ENCODE data around the gene CNP. TPM values are rescaled to one million over a fixed set of nuclear protein-coding genes. Genes with fewer than 3 reads are reported as not detected.
"Not testable (repeated sequence)": the region's sequence is repeated elsewhere in the genome, so short reads cannot be mapped to it uniquely, and the experiment has no call there.

Gene CNP
- total RNA-seq, 2 experiments from 2014 or later: 64.9 to 66.6 TPM

DNA sequence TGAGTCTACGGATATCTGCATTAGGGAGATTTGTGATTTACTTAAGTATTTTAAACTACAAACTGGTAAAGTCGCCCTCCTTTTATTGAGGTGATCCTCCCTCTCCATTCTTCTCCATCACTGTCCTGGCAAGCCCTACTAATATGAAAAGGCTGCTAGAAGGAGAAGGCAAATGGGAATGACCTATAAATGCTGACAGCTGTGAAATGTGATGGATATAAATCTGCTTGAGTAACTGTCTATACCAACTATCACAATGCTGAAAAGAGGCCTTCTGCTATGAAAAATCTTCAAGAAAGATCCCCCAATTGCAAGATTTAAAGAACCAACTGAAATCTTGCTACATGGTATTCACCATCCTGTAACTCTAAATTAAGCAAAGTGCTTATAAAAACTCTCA, 35.1 kb downstream of the CNP start:
- Mint-ChIP-seq H3K36me3 (peaks cover 3% of the 10 kb centered on the region), H3K4me3 (no peak overlapping the region)

DNA sequence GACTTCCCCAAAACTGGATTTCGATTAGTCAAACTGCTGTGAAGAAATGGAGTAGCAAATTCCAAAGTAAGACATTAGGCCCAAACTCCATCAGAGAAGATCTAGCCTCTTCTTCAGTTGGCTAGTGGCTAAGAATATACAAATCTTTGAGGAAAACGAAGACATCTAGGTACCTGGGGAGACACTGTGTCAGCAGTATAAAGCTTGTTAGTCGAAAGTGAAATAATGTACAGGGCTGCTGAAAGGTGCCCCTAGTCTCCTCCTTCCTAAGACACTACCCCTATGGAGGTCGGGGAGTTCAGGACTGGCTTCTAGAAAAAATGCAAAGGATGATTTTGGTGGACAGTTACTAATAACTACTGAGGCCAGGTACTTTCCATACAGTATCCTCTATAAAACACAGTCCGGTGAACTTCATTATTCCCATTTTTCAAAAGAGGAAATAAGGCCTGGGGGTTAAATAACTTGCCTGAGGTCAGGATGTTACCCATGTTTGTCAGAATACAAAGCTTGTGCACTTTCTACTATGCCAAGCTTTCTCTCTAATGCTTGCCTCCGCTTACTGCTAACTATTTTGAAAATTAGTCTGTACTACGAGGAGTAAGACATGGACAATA, 35.7 kb downstream of the CNP start:
- H3K4me1 Mint-ChIP-seq: peaks cover 27% of the 10 kb centered on the region
- DNase-seq: no peak
- H3K27me3 Mint-ChIP-seq: no peaks in the 10 kb centered on the region
- peaks cover 3% of the 10 kb centered on the region for H3K36me3 Mint-ChIP-seq
- no peaks in the 10 kb centered on the region for H3K9me3 Mint-ChIP-seq
- no peak overlapping the region for H3K4me3 Mint-ChIP-seq
- no peak overlapping the region for H3K27ac Mint-ChIP-seq

More for the DNA sequence above, 35.1 kb downstream of the CNP start:
- Mint-ChIP-seq H3K27me3 (no peaks in the 10 kb centered on the region), H3K9me3 (no peaks in the 10 kb centered on the region), H3K4me1 (peaks cover 29% of the 10 kb centered on the region), H3K27ac (no peak overlapping the region)
- DNase-seq: no peak

- DNase-seq: no peak
- H3K4me1 Mint-ChIP-seq: peaks cover 27% of the 10 kb centered on the region
- H3K9me3 Mint-ChIP-seq: no peaks in the 10 kb centered on the region
- H3K27ac Mint-ChIP-seq: no peak overlapping the region
- peaks cover 3% of the 10 kb centered on the region for H3K36me3 Mint-ChIP-seq
- H3K27me3 Mint-ChIP-seq: no peaks in the 10 kb centered on the region
- H3K4me3 Mint-ChIP-seq: no peak overlapping the region
Observed at GRCh38 chr17:42002792-42003301, 36.3 kb downstream of the CNP start.

DNA sequence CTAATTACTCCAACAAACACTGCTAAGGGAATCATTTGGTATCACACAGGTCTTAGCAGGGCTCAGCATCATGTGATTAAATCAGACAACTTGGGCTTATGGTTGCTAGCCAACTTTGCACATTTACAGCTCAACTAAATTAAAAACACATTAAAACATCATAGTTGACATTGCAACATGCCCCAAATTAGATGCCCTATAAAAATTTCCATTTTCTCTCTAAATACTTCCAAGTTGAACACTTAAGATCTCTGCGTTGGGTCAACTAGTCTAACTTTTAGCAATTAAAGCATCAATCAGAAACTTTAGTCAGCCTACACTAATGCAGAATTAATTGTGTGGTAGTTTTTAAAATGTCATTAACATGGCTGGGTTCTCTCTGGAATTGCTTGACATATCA, 38.6 kb downstream of the CNP start:
- no peaks in the 10 kb centered on the region for H3K9me3 Mint-ChIP-seq
- DNase-seq: no peak
- H3K36me3 Mint-ChIP-seq: peaks cover 10% of the 10 kb centered on the region
- H3K4me3 Mint-ChIP-seq: no peak overlapping the region
- no peaks in the 10 kb centered on the region for H3K27me3 Mint-ChIP-seq
- no peak overlapping the region for H3K27ac Mint-ChIP-seq
- peaks cover 40% of the 10 kb centered on the region for H3K4me1 Mint-ChIP-seq

- peaks cover 11% of the 10 kb centered on the region for H3K36me3 Mint-ChIP-seq
- peaks cover 54% of the 10 kb centered on the region for H3K4me1 Mint-ChIP-seq
- no peak overlapping the region for H3K27ac Mint-ChIP-seq
- DNase-seq: no peak
- H3K9me3 Mint-ChIP-seq: no peaks in the 10 kb centered on the region
- no peak overlapping the region for H3K4me3 Mint-ChIP-seq
- no peaks in the 10 kb centered on the region for H3K27me3 Mint-ChIP-seq
Observed at GRCh38 chr17:42009170-42009569, 42.6 kb downstream of the CNP start.

- peaks cover 50% of the 10 kb centered on the region for H3K4me1 Mint-ChIP-seq
- H3K27ac Mint-ChIP-seq, DNase-seq, H3K4me3 Mint-ChIP-seq, H3K27me3 Mint-ChIP-seq, H3K9me3 Mint-ChIP-seq: not testable (repeated sequence)
- peaks cover 17% of the 10 kb centered on the region for H3K36me3 Mint-ChIP-seq
Observed at GRCh38 chr17:42010266-42010680, 43.7 kb downstream of the CNP start.

DNA sequence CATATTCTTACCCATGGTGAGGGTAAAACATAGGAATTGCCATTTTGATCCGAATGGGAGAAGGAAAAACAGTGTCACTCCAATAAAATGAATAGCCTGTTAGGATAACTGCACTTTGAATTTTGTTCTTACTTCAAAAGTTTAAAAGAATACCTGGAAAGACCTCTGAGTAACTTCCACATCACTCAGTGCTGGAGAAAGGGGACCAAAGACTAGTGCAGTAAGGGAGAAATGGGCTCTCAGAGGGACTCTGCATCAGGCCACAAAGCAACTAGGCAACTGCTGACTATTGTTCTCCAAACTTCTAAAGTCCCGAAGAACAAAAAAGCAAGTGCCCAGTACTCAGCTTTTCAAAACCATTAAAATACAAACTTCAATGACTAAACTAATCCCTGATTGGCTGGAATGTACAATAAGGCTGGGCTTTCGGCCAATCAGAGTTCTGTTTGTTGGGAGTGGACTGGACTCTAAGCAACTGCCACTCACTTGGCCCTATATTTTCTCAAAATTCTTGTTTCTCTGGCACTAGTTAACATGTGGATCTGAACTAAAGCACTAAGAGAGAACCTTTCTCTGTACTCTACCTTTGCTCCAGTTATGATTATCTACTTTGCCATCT, 44.4 kb downstream of the CNP start:
- no peaks in the 10 kb centered on the region for H3K27me3 Mint-ChIP-seq
- peaks cover 55% of the 10 kb centered on the region for H3K4me1 Mint-ChIP-seq

GRCh38 chr17:42012363-42012762, 45.8 kb downstream of the CNP start:
- H3K4me1 Mint-ChIP-seq: peaks cover 53% of the 10 kb centered on the region
- not testable (repeated sequence) for H3K4me3 Mint-ChIP-seq, H3K9me3 Mint-ChIP-seq, H3K27ac Mint-ChIP-seq, DNase-seq, H3K27me3 Mint-ChIP-seq
- peaks cover 34% of the 10 kb centered on the region for H3K36me3 Mint-ChIP-seq

More for the DNA sequence above, 44.4 kb downstream of the CNP start:
- no peak for DNase-seq
- Mint-ChIP-seq H3K36me3 (peaks cover 24% of the 10 kb centered on the region), H3K9me3 (no peaks in the 10 kb centered on the region), H3K4me3 (no peak overlapping the region), H3K27ac (no peak overlapping the region)

DNA sequence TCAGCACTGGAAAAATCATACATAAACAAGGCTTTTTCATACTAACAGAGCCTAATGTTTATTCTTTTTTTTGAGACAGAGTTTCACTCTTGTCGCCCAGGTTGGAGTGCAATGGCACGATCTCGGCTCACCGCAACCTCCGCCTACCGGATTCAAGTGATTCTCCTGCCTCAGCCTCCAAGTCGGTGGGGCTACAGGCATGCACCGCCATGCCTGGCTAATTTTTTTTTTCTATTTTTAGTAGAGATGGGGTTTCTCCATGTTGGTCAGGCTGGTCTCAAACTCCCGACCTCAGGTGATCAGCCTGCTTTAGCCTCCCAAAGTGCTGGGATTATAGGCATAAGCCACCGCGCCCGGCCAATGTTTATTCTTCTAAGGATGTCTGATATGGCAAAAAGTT, 47.1 kb downstream of the CNP start:
- peaks cover 34% of the 10 kb centered on the region for H3K36me3 Mint-ChIP-seq
- DNase-seq: not testable (repeated sequence)

GRCh38 chr17:42016411-42016831, 49.8 kb downstream of the CNP start:
- Mint-ChIP-seq H3K27ac (peak overlapping the region; percentile 91), H3K36me3 (peaks cover 29% of the 10 kb centered on the region), H3K4me3 (peak overlapping the region; percentile 98), H3K4me1 (peaks cover 57% of the 10 kb centered on the region), H3K9me3 (peaks cover 1% of the 10 kb centered on the region), H3K27me3 (no peaks in the 10 kb centered on the region)
- DNase-seq: no peak

More for the DNA sequence above, 47.1 kb downstream of the CNP start:
- not testable (repeated sequence) for H3K9me3 Mint-ChIP-seq, H3K27me3 Mint-ChIP-seq, H3K27ac Mint-ChIP-seq
- peaks cover 62% of the 10 kb centered on the region for H3K4me1 Mint-ChIP-seq
- H3K4me3 Mint-ChIP-seq: peak overlapping the region; percentile 0

GRCh38 chr17:42016941-42017865, 50.6 kb downstream of the CNP start, which contains the start of gene DNAJC7:
DNAJC7 (minus strand) TSS chr17:42017439; CDS start chr17:42017416, 23 bp downstream.
- Mint-ChIP-seq H3K4me1 (peaks cover 52% of the 10 kb centered on the region), H3K4me3 (peak within 1 kb of the TSS; percentile 98), H3K27ac (peak within 1 kb of the TSS; percentile 91), H3K27me3 (no peaks in the 10 kb centered on the region), H3K9me3 (peaks cover 1% of the 10 kb centered on the region), H3K36me3 (peaks cover 27% of the 10 kb centered on the region)
- peak; percentile 93 for DNase-seq

- peak overlapping the region; percentile 98 for H3K4me3 Mint-ChIP-seq
- peaks cover 47% of the 10 kb centered on the region for H3K4me1 Mint-ChIP-seq
- peaks cover 1% of the 10 kb centered on the region for H3K9me3 Mint-ChIP-seq
- no peaks in the 10 kb centered on the region for H3K27me3 Mint-ChIP-seq
- peak overlapping the region; percentile 91 for H3K27ac Mint-ChIP-seq
- peaks cover 28% of the 10 kb centered on the region for H3K36me3 Mint-ChIP-seq
- peak; percentile 37 for DNase-seq
Observed at GRCh38 chr17:42017866-42018200, 51.2 kb downstream of the CNP start.

DNA sequence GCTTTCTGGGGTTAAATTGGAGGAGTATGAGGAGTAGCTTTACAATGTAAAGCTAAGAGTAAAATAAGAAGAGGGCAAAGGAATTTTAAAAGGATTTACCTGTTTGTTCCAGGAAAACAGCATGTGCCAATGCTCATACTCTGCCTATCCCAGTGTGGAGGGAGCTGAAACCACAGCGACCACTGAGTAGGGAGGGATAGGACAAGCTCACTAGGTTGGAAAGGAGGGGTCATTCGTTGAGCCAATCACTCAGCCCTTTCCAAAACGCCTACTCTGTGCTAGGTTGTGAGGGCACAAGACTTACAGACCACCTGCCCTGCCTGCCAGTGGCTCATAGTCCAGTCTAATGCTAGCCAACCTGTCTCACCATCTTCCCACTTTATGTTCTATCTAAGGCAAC, 51.7 kb downstream of the CNP start:
- H3K36me3 Mint-ChIP-seq: peaks cover 28% of the 10 kb centered on the region
- H3K9me3 Mint-ChIP-seq: peaks cover 1% of the 10 kb centered on the region
- peak overlapping the region; percentile 91 for H3K27ac Mint-ChIP-seq
- H3K4me1 Mint-ChIP-seq: peaks cover 43% of the 10 kb centered on the region
- no peaks in the 10 kb centered on the region for H3K27me3 Mint-ChIP-seq
- peak overlapping the region; percentile 98 for H3K4me3 Mint-ChIP-seq
- no peak for DNase-seq

DNA sequence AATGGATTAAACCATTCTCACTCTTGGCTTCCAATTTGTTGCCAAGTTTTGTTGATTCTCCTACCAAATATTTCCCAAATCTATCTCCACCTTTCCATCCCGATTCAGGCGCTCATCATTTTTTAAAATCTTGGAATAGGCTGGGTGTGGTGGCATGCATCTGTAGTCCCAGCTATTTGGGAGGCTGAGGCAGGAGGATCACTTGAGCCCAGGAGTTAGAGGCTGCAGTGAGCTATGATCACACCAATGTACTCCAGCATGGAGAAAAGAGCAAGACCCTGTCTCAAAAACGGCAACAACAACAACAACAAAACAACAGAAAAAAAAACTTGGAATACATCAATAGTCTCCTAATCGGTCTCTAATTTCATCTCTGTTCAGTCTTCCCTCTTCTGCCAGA, 52.4 kb downstream of the CNP start:
- Mint-ChIP-seq H3K4me1 (peaks cover 40% of the 10 kb centered on the region), H3K4me3 (no peak overlapping the region), H3K36me3 (peaks cover 28% of the 10 kb centered on the region), H3K9me3 (peaks cover 1% of the 10 kb centered on the region), H3K27ac (no peak overlapping the region), H3K27me3 (no peaks in the 10 kb centered on the region)
- DNase-seq: no peak
